Upper lobe of left lung (tissue), 6 donors: Measurements from ENCODE around the gene OSBPL7. TPM values are rescaled to one million over a fixed set of nuclear protein-coding genes. Genes with fewer than 3 reads are reported as not detected.

Experiments
- ATAC-seq, 2 donors: fragments of 200-7000 bp; cut with Tn5 transposase; one replicate each; pipeline ENCODE4 v1.9.1; 2022; ENCODE audit warnings: mild to moderate bottlenecking in 2 of 2, moderate library complexity in 2 of 2; ENCODE audit not compliant: low FRiP score in 2 of 2
- DNase-seq, 2 donors: peaks; one replicate each; pipeline ENCODE4 v3.0.0-alpha.2; 2019 to 2020
- H3K27ac ChIP-seq, 4 donors: fragments of 200-600 bp; sonication (generic); one replicate each; pipeline ENCODE4 v1.5.1; 2016 to 2019
- H3K27me3 ChIP-seq, 4 donors: fragments of 200-600 bp; sonication (generic); one replicate each; pipeline ENCODE4 v1.5.1; 2017 to 2019
- H3K36me3 ChIP-seq, 4 donors: fragments of 200-600 bp; sonication (generic); one replicate each; pipeline ENCODE4 v1.5.1; 2016 to 2019
- H3K4me1 ChIP-seq, 4 donors: fragments of 200-600 bp; sonication (generic); one replicate each; pipeline ENCODE4 v1.5.1; 2018 to 2019
- H3K4me3 ChIP-seq, 4 donors: fragments of 200-600 bp; sonication (generic); one replicate each; pipeline ENCODE4 v1.5.1; 2017 to 2019; ENCODE audit warnings: mild to moderate bottlenecking in 2 of 4, moderate library complexity in 1 of 4
- H3K9me3 ChIP-seq, 4 donors: fragments of 200-600 bp; sonication (generic); one replicate each; pipeline ENCODE4 v1.5.1; 2018 to 2019
- EP300 ChIP-seq, 4 donors: sonication (generic); formaldehyde crosslinking; IDR thresholded peaks; one replicate each; pipeline ENCODE4 v1.5.1; 2017; ENCODE audit warnings: antibody characterized with exemption in 4 of 4, control low read depth in 2 of 4
- POLR2A ChIP-seq, 4 donors: fragments of 450-650 bp; IDR thresholded peaks; one replicate each; pipeline ENCODE4 v1.5.1; 2016 to 2017; ENCODE audit warnings: antibody characterized with exemption in 4 of 4, mild to moderate bottlenecking in 2 of 4
- POLR2AphosphoS5 ChIP-seq, 2 donors: sonication (generic); formaldehyde crosslinking; IDR thresholded peaks; one replicate each; pipeline ENCODE4 v1.5.1; 2017; ENCODE audit warnings: antibody characterized with exemption in 2 of 2
- WGBS, 2 donors: methylation state at CpG; one replicate each; pipeline ENCODE4 v1.1.5; 2017 to 2018; 5-methylcytosine and 5-hydroxymethylcytosine counted together
- total RNA-seq, 6 donors: library from RNA; depleted of rRNA in 4 of 6; stranded (reverse); fragments of >200 nt in 4 of 6; gene quantifications; one replicate each; pipeline versions ENCODE4 v1.1.0 to v1.2.1, GENCODE V29; 2016 to 2021
- TF ChIP-seq, protein P1 (sequence below), 6 experiments: fragments of 450-650 bp in 4 of 6; fragments of 200-600 bp in 2 of 6; sonication (generic) in 2 of 6; IDR thresholded peaks; one replicate each; pipeline ENCODE4 v1.5.1; 2016 to 2019; ENCODE audit warnings: antibody characterized with exemption in 6 of 6
- donor health status: DM: no; HTN: no; CAD: no; lungs with moderate emphysema.
- donor health status: DM: no; HTN: yes; CAD: no; lungs with severe emphysema.

The OSBPL7 gene
- total RNA-seq, 6 donors from 2014 or later = 10.7 to 44.0 (median 19.3) TPM

DNA sequence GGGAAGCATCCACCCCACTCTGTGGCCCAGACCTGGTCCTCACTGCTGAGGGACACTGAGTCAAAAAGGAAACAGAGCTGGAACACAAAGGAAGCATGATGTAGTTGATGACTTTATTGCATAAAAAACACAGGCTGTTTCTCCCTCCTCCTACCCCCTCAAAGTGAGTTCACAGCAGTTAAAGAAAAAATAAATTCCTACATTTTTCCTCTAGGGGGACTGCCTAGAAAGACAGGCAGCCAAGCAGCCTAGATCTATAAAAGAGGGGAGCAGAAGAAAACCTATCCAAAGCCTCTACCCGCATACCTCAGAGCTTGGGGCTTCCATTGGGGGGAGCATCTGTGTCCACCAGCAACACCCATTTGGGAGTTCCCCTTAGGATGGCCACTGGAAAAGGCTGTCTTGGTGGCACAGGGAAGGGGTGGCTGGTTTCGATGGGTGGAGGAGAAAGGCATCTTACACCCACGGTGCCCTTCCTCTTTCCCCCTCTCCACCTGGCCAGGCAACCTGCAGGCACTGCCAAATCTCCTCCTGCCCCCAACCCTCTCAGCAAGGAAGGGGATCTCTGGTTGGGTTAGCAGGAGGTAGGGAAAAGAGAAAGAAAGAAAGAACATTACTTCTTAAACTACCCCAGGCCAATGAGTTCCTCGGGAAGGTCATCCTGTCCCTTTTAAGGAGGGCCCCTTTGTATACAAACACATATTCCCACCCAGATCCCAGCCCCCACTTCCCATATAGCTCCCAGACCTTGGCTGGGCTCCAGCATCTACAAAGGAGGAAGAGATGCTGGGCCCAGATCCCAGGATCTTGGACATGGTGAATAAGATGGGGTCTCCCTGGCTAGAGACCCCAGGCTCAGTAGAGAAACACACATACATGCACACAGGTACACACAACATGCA lies 23.5 kb upstream of the OSBPL7 start:
- H3K27me3 ChIP-seq = peaks cover 0 to 20% (median 6%) of the 10 kb centered on the region in 4 donors

GRCh38 chr17:47844227-47844626 lies 22.6 kb upstream of the OSBPL7 start:
- TF ChIP-seq POLR2AphosphoS5 (IDR thresholded peaks at IDR 0.05) = peak in 1 of 2 donors; percentile 17
- TF ChIP-seq, protein P1, sequence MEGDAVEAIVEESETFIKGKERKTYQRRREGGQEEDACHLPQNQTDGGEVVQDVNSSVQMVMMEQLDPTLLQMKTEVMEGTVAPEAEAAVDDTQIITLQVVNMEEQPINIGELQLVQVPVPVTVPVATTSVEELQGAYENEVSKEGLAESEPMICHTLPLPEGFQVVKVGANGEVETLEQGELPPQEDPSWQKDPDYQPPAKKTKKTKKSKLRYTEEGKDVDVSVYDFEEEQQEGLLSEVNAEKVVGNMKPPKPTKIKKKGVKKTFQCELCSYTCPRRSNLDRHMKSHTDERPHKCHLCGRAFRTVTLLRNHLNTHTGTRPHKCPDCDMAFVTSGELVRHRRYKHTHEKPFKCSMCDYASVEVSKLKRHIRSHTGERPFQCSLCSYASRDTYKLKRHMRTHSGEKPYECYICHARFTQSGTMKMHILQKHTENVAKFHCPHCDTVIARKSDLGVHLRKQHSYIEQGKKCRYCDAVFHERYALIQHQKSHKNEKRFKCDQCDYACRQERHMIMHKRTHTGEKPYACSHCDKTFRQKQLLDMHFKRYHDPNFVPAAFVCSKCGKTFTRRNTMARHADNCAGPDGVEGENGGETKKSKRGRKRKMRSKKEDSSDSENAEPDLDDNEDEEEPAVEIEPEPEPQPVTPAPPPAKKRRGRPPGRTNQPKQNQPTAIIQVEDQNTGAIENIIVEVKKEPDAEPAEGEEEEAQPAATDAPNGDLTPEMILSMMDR (IDR thresholded peaks at IDR 0.05) = no peak
- no peak for TF ChIP-seq POLR2A (IDR thresholded peaks at IDR 0.05)
- Histone ChIP-seq H3K9me3 (no peaks in the 10 kb centered on the region), H3K27me3 (peaks cover 0 to 20% (median 6%) of the 10 kb centered on the region in 4 donors), H3K4me3 (no peak overlapping the region), H3K27ac (peak overlapping the region in 2 of 4 donors; percentile 35 to 67), H3K4me1 (peaks cover 42 to 69% (median 48%) of the 10 kb centered on the region in 4 donors), H3K36me3 (peaks cover 0 to 13% (median 0%) of the 10 kb centered on the region in 4 donors)
- 10 to 53% methylated on average over 2 to 5 of the region's 5 CpGs for WGBS, 2 donors
- no peak for ATAC-seq
- no peak for DNase-seq

More for the DNA sequence above, 23.5 kb upstream of the OSBPL7 start:
- ATAC-seq = no peak
- Histone ChIP-seq H3K9me3 (no peaks in the 10 kb centered on the region), H3K36me3 (peaks cover 0 to 13% (median 0%) of the 10 kb centered on the region in 4 donors), H3K4me1 (peaks cover 40 to 63% (median 44%) of the 10 kb centered on the region in 4 donors), H3K27ac (peak overlapping the region in 2 of 4 donors; percentile 35 to 67), H3K4me3 (no peak overlapping the region)
- 53 to 67% methylated on average over 4 of the region's 4 CpGs for WGBS, 2 donors
- DNase-seq = no peak
- TF ChIP-seq, protein P1 (IDR thresholded peaks at IDR 0.05) = peak in 1 of 6 experiments; percentile 22
- TF ChIP-seq POLR2A (IDR thresholded peaks at IDR 0.05) = no peak
- peak in 1 of 2 donors; percentile 30 for TF ChIP-seq POLR2AphosphoS5 (IDR thresholded peaks at IDR 0.05)

DNA sequence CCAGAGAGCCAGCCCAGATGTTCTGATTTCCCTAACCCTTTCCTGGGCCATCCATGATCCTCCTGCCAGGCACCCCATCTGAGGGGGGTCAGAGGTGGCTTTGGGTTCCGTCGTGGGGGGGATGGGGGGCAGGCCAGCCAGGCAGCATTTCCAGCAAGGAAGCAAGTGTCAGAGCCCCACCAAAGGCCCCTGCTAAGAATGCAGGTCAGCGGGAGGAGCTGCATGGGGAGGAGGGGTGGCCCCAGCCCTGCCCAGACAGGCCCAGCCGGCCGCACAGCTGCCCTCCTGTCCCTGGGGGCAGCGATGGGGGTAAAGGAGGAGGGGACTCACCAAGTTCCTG lies 21.8 kb upstream of the OSBPL7 start:
- Histone ChIP-seq H3K4me3 (no peak overlapping the region), H3K9me3 (no peaks in the 10 kb centered on the region), H3K4me1 (peaks cover 42 to 76% (median 50%) of the 10 kb centered on the region in 4 donors), H3K27ac (peak overlapping the region in 2 of 4 donors; percentile 8 to 67), H3K36me3 (peaks cover 0 to 20% (median 0%) of the 10 kb centered on the region in 4 donors), H3K27me3 (peaks cover 0 to 19% (median 6%) of the 10 kb centered on the region in 4 donors)
- ATAC-seq (no peak), DNase-seq (no peak)
- 37 to 56% methylated on average over 4 to 6 of the region's 6 CpGs for WGBS, 2 donors
- TF ChIP-seq POLR2AphosphoS5 (IDR thresholded peaks at IDR 0.05) = no peak
- TF ChIP-seq, protein P1 (IDR thresholded peaks at IDR 0.05) = no peak
- no peak for TF ChIP-seq EP300 (IDR thresholded peaks at IDR 0.05)
- no peak for TF ChIP-seq POLR2A (IDR thresholded peaks at IDR 0.05)

DNA sequence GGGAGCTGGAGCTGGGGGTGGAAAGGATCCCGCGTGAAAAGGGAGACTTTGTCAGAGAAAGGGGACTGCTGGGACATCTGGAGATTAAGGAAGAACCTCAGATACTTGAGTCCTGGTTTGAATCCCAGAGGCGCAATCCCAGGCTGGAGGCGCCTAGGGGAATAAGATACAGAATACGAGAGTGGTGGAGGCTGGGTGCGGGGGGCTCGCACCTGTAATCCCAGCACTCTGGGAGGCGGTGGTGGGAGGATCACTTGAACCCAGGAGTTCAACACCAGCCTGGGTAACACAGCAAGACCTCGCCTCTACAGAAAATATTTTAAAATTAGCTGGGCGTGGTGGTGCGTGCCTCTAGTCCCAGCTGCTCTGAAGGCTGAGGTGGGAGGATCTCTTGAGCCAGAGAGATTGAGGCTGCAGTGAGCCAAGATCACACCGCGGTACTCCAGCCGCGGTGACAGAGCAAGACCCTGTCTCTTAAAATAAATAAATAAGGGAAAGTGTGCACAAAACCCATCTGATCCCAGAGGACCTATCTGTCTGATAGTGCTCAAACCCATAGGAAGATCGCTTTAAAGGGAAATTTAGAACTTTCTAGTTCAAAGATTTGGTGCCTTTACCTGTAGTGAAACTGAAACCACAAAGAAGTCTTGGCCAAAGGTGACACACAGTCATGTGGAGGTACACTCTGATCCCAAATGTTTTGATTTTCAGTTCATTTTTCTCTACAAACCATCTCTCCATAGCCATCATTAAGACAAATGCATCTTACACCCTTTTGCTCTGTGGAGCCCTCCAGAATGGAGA lies 20.1 kb upstream of the OSBPL7 start:
- peaks cover 33 to 78% (median 45%) of the 10 kb centered on the region in 4 donors for H3K4me1 ChIP-seq
- DNase-seq (no peak), ATAC-seq (no peak)
- 67 to 69% methylated on average over 15 to 16 of the region's 16 CpGs for WGBS, 2 donors
- no peaks in the 10 kb centered on the region for H3K9me3 ChIP-seq
- peaks cover 0 to 23% (median 10%) of the 10 kb centered on the region in 4 donors for H3K36me3 ChIP-seq
- TF ChIP-seq POLR2AphosphoS5 (IDR thresholded peaks at IDR 0.05) = peak in 1 of 2 donors; percentile 4
- TF ChIP-seq EP300 (IDR thresholded peaks at IDR 0.05) = no peak
- TF ChIP-seq, protein P1 (IDR thresholded peaks at IDR 0.05) = no peak
- TF ChIP-seq POLR2A (IDR thresholded peaks at IDR 0.05) = no peak
- peak overlapping the region in 2 of 4 donors; percentile 75 to 90 for H3K4me3 ChIP-seq
- H3K27ac ChIP-seq = peak overlapping the region; percentile 45 to 85 (median 82)
- H3K27me3 ChIP-seq = peaks cover 0 to 2% (median under 1%) of the 10 kb centered on the region in 4 donors
